Lung microvascular endothelial cell (primary cell): ENCODE data around the gene PHYHIPL. TPM values are rescaled to one million over a fixed set of nuclear protein-coding genes. Genes with fewer than 3 reads are reported as not detected.
"Not testable (repeated sequence)": the region's sequence is repeated elsewhere in the genome, so short reads cannot be mapped to it uniquely, and the experiment has no call there.

Experiments
- DNase-seq, 2 donors: peaks; one replicate each; pipeline versions ENCODE4 v3.0.0 to v3.0.0-alpha.2; 2010; ENCODE audit warnings: low read depth in 2 of 2
- total RNA-seq: library from RNA; depleted of rRNA; stranded (reverse); fragments of >200 nt; gene quantifications from 2 replicates; pipeline ENCODE4 v1.2.1, GENCODE V29; 2014

Gene PHYHIPL
- total RNA-seq, 1 donor from 2014 or later = not detected

GRCh38 chr10:59190332-59190731, 13.9 kb downstream of the PHYHIPL start:
- DNase-seq = no peak

- DNase-seq = no peak
These were observed 29.8 kb downstream of the PHYHIPL start for GRCh38 chr10:59206204-59206720.

- no peak for DNase-seq
These were observed 35.9 kb downstream of the PHYHIPL start for GRCh38 chr10:59212301-59212798.

- DNase-seq = no peak
These were observed 37.7 kb downstream of the PHYHIPL start for GRCh38 chr10:59214160-59214559.

GRCh38 chr10:59216178-59216869, 39.9 kb downstream of the PHYHIPL start:
- no peak for DNase-seq

- DNase-seq = no peak
These were observed 46.3 kb downstream of the PHYHIPL start for GRCh38 chr10:59222788-59223187.

GRCh38 chr10:59223597-59223996, 47.2 kb downstream of the PHYHIPL start:
- DNase-seq = not testable (repeated sequence)

GRCh38 chr10:59225211-59225610, 48.8 kb downstream of the PHYHIPL start:
- no peak for DNase-seq

- no peak for DNase-seq
These were observed 50.8 kb downstream of the PHYHIPL start for GRCh38 chr10:59227136-59227673.

GRCh38 chr10:59229441-59229840, 53.0 kb downstream of the PHYHIPL start:
- DNase-seq = no peak

GRCh38 chr10:59234194-59234593, 57.8 kb downstream of the PHYHIPL start:
- no peak for DNase-seq

- DNase-seq = peak; percentile 10 to 41
These were observed 58.5 kb downstream of the PHYHIPL start for GRCh38 chr10:59234816-59235429.

GRCh38 chr10:59236064-59236697, 59.7 kb downstream of the PHYHIPL start:
- DNase-seq = no peak

GRCh38 chr10:59237775-59238174, 61.3 kb downstream of the PHYHIPL start:
- no peak for DNase-seq

- DNase-seq = not testable (repeated sequence)
These were observed 62.7 kb downstream of the PHYHIPL start for GRCh38 chr10:59239108-59239507.

- peak; percentile 36 to 61 for DNase-seq
These were observed 64.2 kb downstream of the PHYHIPL start for GRCh38 chr10:59240582-59241183.

GRCh38 chr10:59242057-59242456, 65.6 kb downstream of the PHYHIPL start:
- no peak for DNase-seq

GRCh38 chr10:59242991-59243390, 66.5 kb downstream of the PHYHIPL start:
- DNase-seq = no peak

- no peak for DNase-seq
These were observed 67.3 kb downstream of the PHYHIPL start for GRCh38 chr10:59243611-59244195.

- no peak for DNase-seq
These were observed 68.4 kb downstream of the PHYHIPL start for GRCh38 chr10:59244871-59245270.

GRCh38 chr10:59245686-59246085, 69.2 kb downstream of the PHYHIPL start:
- no peak for DNase-seq
